ENCODE results near the gene SLC25A45. TPM values are rescaled to one million over a fixed set of nuclear protein-coding genes. Genes with fewer than 3 reads are reported as not detected.

The SLC25A45 gene
- total and polyA plus RNA-seq, 2 of the 4 experiments (the other 2 are of a cell fraction): 0.72 to 1.2 TPM

- no peak for TF ChIP-seq RAD21 (IDR thresholded peaks at IDR 0.05; ENCODE audit: low read length)
Measured at GRCh38 chr11:65355776-65356393, 26.6 kb downstream of the SLC25A45 start (continued).

GRCh38 chr11:65355013-65355775 is 27.3 kb downstream of the SLC25A45 start:
- H2BK120ac ChIP-seq (ENCODE audit: low read depth, low read length): no peak overlapping the region
- H3K27me3 ChIP-seq (ENCODE audit: control insufficient read depth, insufficient read depth, low read length): peaks cover 22% of the 10 kb centered on the region
- peaks cover 8% of the 10 kb centered on the region for H3K4me1 ChIP-seq (ENCODE audit: control insufficient read depth, insufficient read depth, low read length)
- H3K14ac ChIP-seq (replicated peaks; ENCODE audit: low read depth, low read length): no peak overlapping the region
- ATAC-seq (ENCODE audit: low read depth) (no peak), DNase-seq (no peak)
- no peak overlapping the region for H2BK5ac ChIP-seq (ENCODE audit: low read depth, low read length, poor library complexity, severe bottlenecking)
- peak overlapping the region; percentile 98 for H3K4me2 ChIP-seq (ENCODE audit: low read depth, low read length)
- H2AFZ ChIP-seq (replicated peaks; ENCODE audit: low read length, poor library complexity): peak overlapping the region; percentile 92
- BruUV-seq (replicated peaks): no TSS peak
- H2BK20ac ChIP-seq (ENCODE audit: low read depth, low read length): no peak overlapping the region
- no peak overlapping the region for H3K18ac ChIP-seq (ENCODE audit: low read depth, low read length)
- H3K4me3 ChIP-seq (ENCODE audit: insufficient read depth, low read depth, low read length): peak overlapping the region; percentile 72
- no peak overlapping the region for H3K56ac ChIP-seq (ENCODE audit: extremely low read depth, insufficient read depth, low read length)
- no peak overlapping the region for H4K8ac ChIP-seq (ENCODE audit: low read depth in 2 of 2, low read length in 2 of 2)
- peaks cover 19% of the 10 kb centered on the region for H3K36me3 ChIP-seq (ENCODE audit: control insufficient read depth, insufficient read depth, low read length)
- intact Hi-C loops (cut with micrococcal nuclease) (no loop called here), dilution Hi-C loops (cut with HindIII; ENCODE audit: low sequenced_read_pairs, unreplicated experiment) (no loop called here), in situ Hi-C loops (cut with MboI; ENCODE audit: low sequenced_read_pairs) (no loop called here)
- H3K9ac ChIP-seq (ENCODE audit: low read depth, low read length): 0 out of 2 replicates have a peak overlapping the region, but pooled peaks have one; percentile 40
- no peak overlapping the region for H4K91ac ChIP-seq (ENCODE audit: insufficient read depth, low read depth, low read length)
- WGBS, 2 experiments (ENCODE audit: extremely low coverage in 2 of 2, insufficient read length in 1 of 2): 1% methylated on average over 34 of the region's 47 CpGs; no CpG with 5 or more reads in 1 of the 2 experiments
- no peak overlapping the region for H2AK5ac ChIP-seq (ENCODE audit: low read depth, low read length)
- H4K5ac ChIP-seq (ENCODE audit: low read depth, low read length): no peak overlapping the region
- H2AK9ac ChIP-seq (replicated peaks; ENCODE audit: low read depth, low read length, poor library complexity): peak overlapping the region; percentile 81
- peaks cover 15% of the 10 kb centered on the region for H4K20me1 ChIP-seq (ENCODE audit: insufficient read depth, low read length)
- no peak overlapping the region for H3K23ac ChIP-seq (ENCODE audit: low read depth, low read length)
- H3K9me3 ChIP-seq (ENCODE audit: control insufficient read depth, insufficient read depth, low read length): no peaks in the 10 kb centered on the region
- H2BK15ac ChIP-seq (ENCODE audit: low read depth, low read length): no peak overlapping the region
- no peak overlapping the region for H3K27ac ChIP-seq (ENCODE audit: insufficient read depth, low read length)
- CTCF ChIA-PET: no interaction called here
- peaks cover 9% of the 10 kb centered on the region; the same call in 1 of the 2 replicates for H3K9me1 ChIP-seq (ENCODE audit: insufficient read depth, low read length)
- POLR2A ChIA-PET (ENCODE audit: unreplicated experiment): interaction anchor here (2.8 kb wide), 1 partner anchor 144 kb away, joined by 10 read pairs; the partner anchor contains the start of gene MALAT1
- 0 out of 4 replicates have a peak, but pooled peaks cover 0 to 4% of the 10 kb centered on the region in 2 experiments for H3K79me1 ChIP-seq (ENCODE audit: low read depth in 1 of 2, low read length in 2 of 2)
- H3K4ac ChIP-seq (ENCODE audit: low read depth, low read length): no peak overlapping the region
- TF ChIP-seq POLR2A (IDR thresholded peaks at IDR 0.05; ENCODE audit: low read depth, low read length) (no peak), CHD1 (IDR thresholded peaks at IDR 0.05; ENCODE audit: low read depth, low read length) (no peak), RFX5 (IDR thresholded peaks at IDR 0.05; ENCODE audit: low read depth, low read length) (no peak), ELK1 (IDR thresholded peaks at IDR 0.05; ENCODE audit: borderline replicate concordance, low read depth, low read length) (no peak), RCOR1 (IDR thresholded peaks at IDR 0.05; ENCODE audit: insufficient replicate concordance, low read length) (no peak), CEBPB (IDR thresholded peaks at IDR 0.05; ENCODE audit: low read depth, low read length) (no peak), SMC3 (IDR thresholded peaks at IDR 0.05; ENCODE audit: low read depth, low read length) (no peak), MXI1 (IDR thresholded peaks at IDR 0.05; ENCODE audit: borderline replicate concordance, low read depth, low read length) (no peak), CTCF (conservative IDR thresholded peaks at IDR 0.05; ENCODE audit: low read depth, low read length) (no peak), MAFK (IDR thresholded peaks at IDR 0.05; ENCODE audit: low read depth, low read length) (no peak), NFE2L2 (IDR thresholded peaks at IDR 0.05; ENCODE audit: low read depth, low read length) (no peak), FOS (IDR thresholded peaks at IDR 0.05; ENCODE audit: low read depth, low read length) (no peak)
